ENCODE measurements around the gene HOXB9. TPM values are rescaled to one million over a fixed set of nuclear protein-coding genes. Genes with fewer than 3 reads are reported as not detected.

HOXB9 gene
- total RNA-seq, 1 experiment from 2014 or later: 26.1 TPM

Other genes starting within 250 kb of the HOXB9 start
- not detected in 2 replicates for gene SKAP1, start 196.1 kb downstream of the HOXB9 start, total RNA-seq (2014; rRNA removed; shearing (Covaris generic))
- gene HOXB1, start 95.3 kb downstream of the HOXB9 start, total RNA-seq (2014; rRNA removed; shearing (Covaris generic)): not detected in 2 replicates
- 5.3 and 11.1 TPM in 2 replicates for gene HOXB2, start 81.2 kb downstream of the HOXB9 start, total RNA-seq (2014; rRNA removed; shearing (Covaris generic))
- gene HOXB4, start 48.0 kb downstream of the HOXB9 start, total RNA-seq (2014; rRNA removed; shearing (Covaris generic)): 0.45 TPM in 2 replicates
- gene HOXB3, start 36.1 kb downstream of the HOXB9 start, total RNA-seq (2014; rRNA removed; shearing (Covaris generic)): 2.0 and 5.6 TPM in 2 replicates
- gene HOXB5, start 32.6 kb downstream of the HOXB9 start, total RNA-seq (2014; rRNA removed; shearing (Covaris generic)): 0.43 TPM in 1 of 2 replicates, not detected in the other
- gene HOXB6, start 21.4 kb downstream of the HOXB9 start, total RNA-seq (2014; rRNA removed; shearing (Covaris generic)): 1.4 and 3.1 TPM in 2 replicates
- gene HOXB7, start 15.3 kb downstream of the HOXB9 start, total RNA-seq (2014; rRNA removed; shearing (Covaris generic)): 21.2 and 22.4 TPM in 2 replicates
- 1.2 and 6.3 TPM in 2 replicates for gene HOXB8, start 11.1 kb downstream of the HOXB9 start, total RNA-seq (2014; rRNA removed; shearing (Covaris generic))
- not detected in 2 replicates for gene PRAC1, start 96.2 kb upstream of the HOXB9 start, total RNA-seq (2014; rRNA removed; shearing (Covaris generic))
- gene PRAC2, start 96.8 kb upstream of the HOXB9 start, total RNA-seq (2014; rRNA removed; shearing (Covaris generic)): not detected in 2 replicates
- 3.3 and 3.8 TPM in 2 replicates for gene HOXB13, start 102.4 kb upstream of the HOXB9 start, total RNA-seq (2014; rRNA removed; shearing (Covaris generic))
- 0.12 and 0.18 TPM in 2 replicates for gene TTLL6, start 190.9 kb upstream of the HOXB9 start, total RNA-seq (2014; rRNA removed; shearing (Covaris generic))
- gene CALCOCO2, start 204.7 kb upstream of the HOXB9 start, total RNA-seq (2014; rRNA removed; shearing (Covaris generic)): 42.5 and 61.2 TPM in 2 replicates

Data from H4 (cell line).